GM19099 (cell line): Measurements from ENCODE around the gene PQBP1.

Experiments
- POLR2A ChIP-seq: IDR thresholded peaks from 3 replicates; pipeline ENCODE4 v1.6.1; 2011; ENCODE audit warnings: low read depth; ENCODE audit not compliant: insufficient read length; ENCODE audit errors: extremely low read depth

The PQBP1 gene

GRCh38 chrX:48917139-48918001 lies 19.6 kb downstream of the PQBP1 start:
- peak; percentile 38 for TF ChIP-seq POLR2A

GRCh38 chrX:48918301-48918642 lies 20.5 kb downstream of the PQBP1 start:
- no peak for TF ChIP-seq POLR2A

- TF ChIP-seq POLR2A, result peak; percentile 99
These were observed 21.1 kb downstream of the PQBP1 start, which contains the start of gene PIM2 for GRCh38 chrX:48918643-48919340. Gene PIM2, minus strand, starts transcription at chrX:48919024. Its CDS starts 190 bp downstream, at chrX:48918834.

GRCh38 chrX:48919360-48919841 lies 21.7 kb downstream of the PQBP1 start:
- TF ChIP-seq POLR2A, result no peak

- TF ChIP-seq POLR2A, result no peak
These were observed 22.4 kb downstream of the PQBP1 start for GRCh38 chrX:48919947-48920717.

GRCh38 chrX:48920718-48921104 lies 23.0 kb downstream of the PQBP1 start:
- no peak for TF ChIP-seq POLR2A

GRCh38 chrX:48923771-48924170 lies 26.0 kb downstream of the PQBP1 start:
- no peak for TF ChIP-seq POLR2A

- TF ChIP-seq POLR2A, result no peak
These were observed 26.5 kb downstream of the PQBP1 start for GRCh38 chrX:48924270-48924669.

- TF ChIP-seq POLR2A, result no peak
These were observed 29.4 kb downstream of the PQBP1 start for GRCh38 chrX:48927123-48927522.

- no peak for TF ChIP-seq POLR2A
These were observed 30.1 kb downstream of the PQBP1 start for GRCh38 chrX:48927736-48928382.

GRCh38 chrX:48933757-48934156 lies 36.0 kb downstream of the PQBP1 start:
- no peak for TF ChIP-seq POLR2A

- TF ChIP-seq POLR2A, result no peak
These were observed 37.0 kb downstream of the PQBP1 start for GRCh38 chrX:48934581-48935300.

GRCh38 chrX:48935301-48935670 lies 37.6 kb downstream of the PQBP1 start:
- no peak for TF ChIP-seq POLR2A

- no peak for TF ChIP-seq POLR2A
These were observed 38.8 kb downstream of the PQBP1 start for GRCh38 chrX:48936429-48937053.
